HCT116 (cell line): ENCODE data around the gene MAP3K10. TPM values are rescaled to one million over a fixed set of nuclear protein-coding genes. Genes with fewer than 3 reads are reported as not detected.

Source experiments
- ATAC-seq: fragments of 200-7000 bp; cut with Tn5 transposase; 2 replicates; pipeline ENCODE4 v1.9.1; 2020; ENCODE audit warnings: mild to moderate bottlenecking, moderate library complexity
- BruUV-seq: library from RNA; stranded (reverse); fragments of 400-500 nt; replicated peaks from 2 replicates; lab custom pipeline; 2021; lab: Mats Ljungman, UMichigan
- CTCF ChIA-PET: fragments of 300-600 bp; sonication (Branson Sonifier 250); formaldehyde crosslinking; loops from one replicate; lab custom pipeline; 2021; ENCODE audit warnings: antibody characterized with exemption; lab: Charles Lee
- POLR2A ChIA-PET: fragments of 300-600, 350-600 bp; sonication (Branson Sonifier 250); formaldehyde crosslinking; loops from one replicate; lab custom pipeline; 2021; ENCODE audit warnings: antibody characterized with exemption; lab: Charles Lee
- RAD21 ChIA-PET, 2 experiments: fragments of 300-600 bp; sonication (Branson Sonifier 250); formaldehyde crosslinking; loops; one replicate each; lab custom pipeline; 2023; ENCODE audit warnings: low total read pairs in 2 of 2; ENCODE audit not compliant: uncharacterized antibody in 2 of 2, unreplicated experiment in 2 of 2, low non-redundant PET in 1 of 2; lab: Charles Lee
- DNase-seq: peaks from one replicate; pipeline ENCODE4 v3.0.0-alpha.2; 2010; ENCODE audit warnings: low read depth, low spot score
- H2AFZ ChIP-seq: fragments of 200-600 bp; shearing (Covaris generic), sonication (generic); 2 replicates; pipeline ENCODE4 v1.6.1; 2017; ENCODE audit warnings: low read depth, mixed run types, mixed read lengths, antibody characterized with exemption, low read length; ENCODE audit not compliant: poor library complexity, severe bottlenecking
- H3K27ac ChIP-seq: 2 replicates; pipeline ENCODE4 v1.5.1; 2012; ENCODE audit warnings: low read depth, low read length
- H3K27me3 ChIP-seq: fragments of 200-600 bp; sonication (generic); 2 replicates; pipeline ENCODE4 v1.6.1; 2016; ENCODE audit warnings: mixed run types, low read length, mixed read lengths; ENCODE audit not compliant: insufficient read depth
- H3K36me3 ChIP-seq, 2 experiments: fragments of 200-500 bp in 1 of 2; fragments of 200-600 bp in 1 of 2; sonication (Bioruptor generic) in 1 of 2; sonication (generic) in 1 of 2; 2 replicates each; pipeline versions ENCODE4 v1.5.1 to v1.6.1; 2014 to 2016; ENCODE audit warnings: low read length in 2 of 2, inconsistent platforms in 1 of 2, mixed read lengths in 1 of 2, mixed run types in 1 of 2; ENCODE audit not compliant: insufficient read depth in 2 of 2, control insufficient read depth in 1 of 2
- H3K4me1 ChIP-seq, 2 experiments: fragments of 200-600 bp in 1 of 2; sonication (generic) in 1 of 2; 2 replicates each; pipeline versions ENCODE4 v1.5.1 to v1.6.1; 2012 to 2017; ENCODE audit warnings: low read length in 2 of 2, inconsistent platforms in 1 of 2, mild to moderate bottlenecking in 1 of 2, mixed read lengths in 1 of 2, mixed run types in 1 of 2, moderate library complexity in 1 of 2; ENCODE audit not compliant: insufficient read depth in 2 of 2, control insufficient read depth in 1 of 2
- H3K4me2 ChIP-seq: fragments of 200-600 bp; sonication (generic); 2 replicates; pipeline ENCODE4 v1.6.1; 2017; ENCODE audit warnings: mixed run types, low read length, mixed read lengths
- H3K4me3 ChIP-seq, 2 experiments: fragments of 200-600 bp in 1 of 2; sonication (generic) in 1 of 2; replicated peaks in 1 of 2; 2 replicates each; pipeline ENCODE4 v1.5.1; 2011 to 2016; ENCODE audit warnings: low read length in 2 of 2, control low read depth in 1 of 2, low read depth in 1 of 2, mild to moderate bottlenecking in 1 of 2, mixed read lengths in 1 of 2, mixed run types in 1 of 2
- H3K79me2 ChIP-seq: fragments of 200-600 bp; sonication (generic); 2 replicates; pipeline ENCODE4 v1.6.1; 2017; ENCODE audit warnings: mild to moderate bottlenecking, mixed run types, low read length, moderate library complexity, mixed read lengths; ENCODE audit not compliant: insufficient read depth
- H3K9ac ChIP-seq: fragments of 200-600 bp; sonication (generic); 2 replicates; pipeline ENCODE4 v1.6.1; 2016; ENCODE audit warnings: low read length, mixed read lengths
- H3K9me2 ChIP-seq: fragments of 200-600 bp; sonication (generic), shearing (Covaris generic); 2 replicates; pipeline ENCODE4 v1.6.1; 2017; ENCODE audit warnings: mixed run types, mild to moderate bottlenecking, moderate library complexity; ENCODE audit not compliant: insufficient read depth
- H3K9me3 ChIP-seq, 2 experiments: fragments of 200-500 bp in 1 of 2; fragments of 200-600 bp in 1 of 2; sonication (Bioruptor generic) in 1 of 2; sonication (generic) in 1 of 2; 2 replicates each; pipeline ENCODE4 v1.6.1; 2014 to 2017; ENCODE audit warnings: low read length in 2 of 2, mixed read lengths in 2 of 2, inconsistent platforms in 1 of 2, low read depth in 1 of 2, mild to moderate bottlenecking in 1 of 2, mixed run types in 1 of 2, moderate library complexity in 1 of 2; ENCODE audit not compliant: control insufficient read depth in 1 of 2, insufficient read depth in 1 of 2
- H4K20me1 ChIP-seq: fragments of 200-600 bp; sonication (generic), shearing (Covaris generic); 2 replicates; pipeline ENCODE4 v1.6.1; 2017; ENCODE audit warnings: mixed run types, mild to moderate bottlenecking, moderate library complexity; ENCODE audit not compliant: insufficient read depth
- ATF3 ChIP-seq: IDR thresholded peaks from 2 replicates; pipeline ENCODE4 v1.6.1; 2012
- CBX3 ChIP-seq: IDR thresholded peaks from 2 replicates; pipeline ENCODE4 v1.6.1; 2012; ENCODE audit warnings: low read depth
- CEBPB ChIP-seq: IDR thresholded peaks from 2 replicates; pipeline ENCODE4 v1.6.1; 2012; ENCODE audit warnings: low read depth
- CTCF ChIP-seq, 3 experiments: fragments of 200-600 bp in 1 of 3; sonication (generic) in 1 of 3; IDR thresholded peaks in 2 of 3; conservative IDR thresholded peaks in 1 of 3; 2 replicates each; pipeline ENCODE4 v1.5.1; 2012 to 2017; ENCODE audit warnings: low read depth in 2 of 3, low read length in 2 of 3, antibody characterized with exemption in 1 of 3, borderline replicate concordance in 1 of 3, control low read depth in 1 of 3, mild to moderate bottlenecking in 1 of 3, mixed read lengths in 1 of 3, mixed run types in 1 of 3, moderate library complexity in 1 of 3; ENCODE audit not compliant: insufficient read depth in 1 of 3
- EGR1 ChIP-seq: IDR thresholded peaks from 2 replicates; pipeline ENCODE4 v1.6.1; 2012; ENCODE audit warnings: low read depth
- ELF1 ChIP-seq: IDR thresholded peaks from 2 replicates; pipeline ENCODE4 v1.6.1; 2012; ENCODE audit warnings: low read depth, borderline replicate concordance
- EZH2 ChIP-seq: fragments of 200-600 bp; sonication (generic); IDR thresholded peaks from 2 replicates; pipeline ENCODE4 v1.6.1; 2017; ENCODE audit warnings: antibody characterized with exemption, mixed run types
- EZH2phosphoT487 ChIP-seq: fragments of 200-600 bp; IDR thresholded peaks from 2 replicates; pipeline ENCODE4 v1.6.1; 2018; ENCODE audit warnings: antibody characterized with exemption, borderline replicate concordance
- FOSL1 ChIP-seq: IDR thresholded peaks from 2 replicates; pipeline ENCODE4 v1.6.1; 2012; ENCODE audit warnings: low read depth
- JUND ChIP-seq: IDR thresholded peaks from 2 replicates; pipeline ENCODE4 v1.6.1; 2012
- MAX ChIP-seq: IDR thresholded peaks from 2 replicates; pipeline ENCODE4 v1.6.1; 2012
- POLR2A ChIP-seq: IDR thresholded peaks from 2 replicates; pipeline ENCODE4 v1.7.0; 2011; ENCODE audit warnings: borderline replicate concordance; ENCODE audit not compliant: insufficient read depth, insufficient read length; ENCODE audit errors: extremely low read depth
- RAD21 ChIP-seq: IDR thresholded peaks from 2 replicates; pipeline ENCODE4 v1.6.1; 2012; ENCODE audit warnings: low read depth, mild to moderate bottlenecking
- SP1 ChIP-seq: IDR thresholded peaks from 2 replicates; pipeline ENCODE4 v1.6.1; 2012; ENCODE audit warnings: low read depth
- TCF7L2 ChIP-seq: IDR thresholded peaks from 2 replicates; pipeline ENCODE4 v1.7.0; 2011; ENCODE audit warnings: borderline replicate concordance, inconsistent platforms; ENCODE audit not compliant: insufficient read depth, insufficient read length; ENCODE audit errors: extremely low read depth
- YY1 ChIP-seq: IDR thresholded peaks from 2 replicates; pipeline ENCODE4 v1.6.1; 2011; ENCODE audit warnings: low read length, low read depth, moderate library complexity, mild to moderate bottlenecking; ENCODE audit not compliant: insufficient replicate concordance; ENCODE audit errors: extremely low read depth
- ZFX ChIP-seq: fragments of 450-650 bp; IDR thresholded peaks from 2 replicates; pipeline ENCODE4 v1.6.1; 2017
- ZNF274 ChIP-seq: fragments of 200-500 bp; sonication (Bioruptor generic); IDR thresholded peaks from 2 replicates; pipeline ENCODE4 v1.6.1; 2014; ENCODE audit warnings: mild to moderate bottlenecking, low read depth, low read length, inconsistent platforms
- intact Hi-C: fragments of 100-400 bp; cut with micrococcal nuclease; formaldehyde crosslinking; loops from 2 replicates; pipeline ENCODE4 v1.10.0; 2022
- total RNA-seq: library from RNA; stranded (reverse); gene quantifications from one replicate; pipeline ENCODE4 v1.2.1, GENCODE V29; 2021; ENCODE audit not compliant: unreplicated experiment

Gene MAP3K10
- total RNA-seq, 1 experiment from 2014 or later, result 17.3 TPM

- TF ChIP-seq SP1 (no peak), ELF1 (no peak), FOSL1 (no peak), JUND (no peak)
Observed at GRCh38 chr19:40251244-40251643, 60.0 kb downstream of the MAP3K10 start (continued).

GRCh38 chr19:40251991-40252390, 60.8 kb downstream of the MAP3K10 start:
- TF ChIP-seq RAD21 (no peak), CTCF (IDR thresholded peaks at IDR 0.05 in 2 of 3, conservative IDR thresholded peaks at IDR 0.05 in 1 of 3; ENCODE audit: borderline replicate concordance in 1 of 3, insufficient read depth in 1 of 3, low read depth in 2 of 3, low read length in 2 of 3) (no peak), FOSL1 (no peak), EGR1 (no peak), ATF3 (no peak), ZFX (no peak), EZH2phosphoT487 (no peak), CBX3 (no peak), POLR2A (no peak), MAX (no peak), EZH2 (no peak), TCF7L2 (no peak), CEBPB (no peak), YY1 (no peak), ELF1 (no peak), ZNF274 (no peak)
- Histone ChIP-seq H3K9me2 (no peaks in the 10 kb centered on the region), H3K27ac (no peak overlapping the region), H3K79me2 (peaks cover 2% of the 10 kb centered on the region; the same call in 1 of the 2 replicates), H3K9me3 (no peaks in the 10 kb centered on the region), H3K36me3 (peaks cover 14 to 24% of the 10 kb centered on the region in 2 experiments; a peak in 3 of 4 replicates), H4K20me1 (no peaks in the 10 kb centered on the region), H3K27me3 (no peaks in the 10 kb centered on the region), H3K9ac (no peak overlapping the region), H3K4me1 (peaks cover 5 to 6% of the 10 kb centered on the region in 2 experiments; a peak in 2 of 4 replicates), H2AFZ (no peak overlapping the region), H3K4me2 (no peak overlapping the region), H3K4me3 (no peak overlapping the region)
- intact Hi-C loops, result no loop called here
- ChIA-PET CTCF (no interaction called here), POLR2A (no interaction called here), RAD21 (no interaction called here)
- ATAC-seq, result no peak
- BruUV-seq, result no TSS peak
- DNase-seq, result no peak
